ENCODE measurements around the gene FAM25A. TPM values are rescaled to one million over a fixed set of nuclear protein-coding genes. Genes with fewer than 3 reads are reported as not detected.
"Not testable (repeated sequence)": the region's sequence is repeated elsewhere in the genome, so short reads cannot be mapped to it uniquely, and the experiment has no call there.

The FAM25A gene
- total RNA-seq, 5 donors from 2014 or later (not counting 1 experiment from before 2014, with no cell fraction given) = not detected

GRCh38 chr10:87019504-87019903, 590 bp upstream of the FAM25A start:
- H3K9me3 Mint-ChIP-seq; H3K4me1 Mint-ChIP-seq; H3K4me3 ChIP-seq (ENCODE audit: control insufficient read depth in 1 of 2, extremely low read depth in 1 of 2, low read length in 1 of 2); H3K36me3 Mint-ChIP-seq; H3K27ac ChIP-seq (ENCODE audit: low read length); H3K27ac Mint-ChIP-seq; H3K27me3 ChIP-seq (replicated peaks in 1 of 2; ENCODE audit: control insufficient read depth in 2 of 2, extremely low read depth in 1 of 2, insufficient read depth in 2 of 2, low read length in 1 of 2); H3K27me3 Mint-ChIP-seq; CTCF ChIA-PET; H3K36me3 ChIP-seq (ENCODE audit: control insufficient read depth in 2 of 2, extremely low read depth in 1 of 2, insufficient read depth in 1 of 2, low read length in 1 of 2); POLR2A ChIA-PET; H3K4me3 Mint-ChIP-seq; H3K4me1 ChIP-seq (ENCODE audit: control insufficient read depth in 1 of 2, extremely low read depth in 1 of 2, insufficient read depth in 2 of 2, low read length in 2 of 2); DNase-seq; H3K9me3 ChIP-seq; ATAC-seq (replicated peaks in 1 of 4): not testable (repeated sequence)
- no CpG with 5 or more reads among the region's 1 CpG for WGBS (ENCODE audit: insufficient coverage)

- H3K9me3 ChIP-seq; H3K9me3 Mint-ChIP-seq; H3K4me3 Mint-ChIP-seq; H3K27me3 ChIP-seq (replicated peaks in 1 of 2; ENCODE audit: control insufficient read depth in 2 of 2, extremely low read depth in 1 of 2, insufficient read depth in 2 of 2, low read length in 1 of 2); H3K27me3 Mint-ChIP-seq; H3K36me3 Mint-ChIP-seq; H3K36me3 ChIP-seq (ENCODE audit: control insufficient read depth in 2 of 2, extremely low read depth in 1 of 2, insufficient read depth in 1 of 2, low read length in 1 of 2); POLR2A ChIA-PET; CTCF ChIA-PET; H3K4me1 ChIP-seq (ENCODE audit: control insufficient read depth in 1 of 2, extremely low read depth in 1 of 2, insufficient read depth in 2 of 2, low read length in 2 of 2); H3K27ac ChIP-seq (ENCODE audit: low read length); H3K4me3 ChIP-seq (ENCODE audit: control insufficient read depth in 1 of 2, extremely low read depth in 1 of 2, low read length in 1 of 2); ATAC-seq (replicated peaks in 1 of 4); DNase-seq; H3K4me1 Mint-ChIP-seq: not testable (repeated sequence)
- H3K27ac Mint-ChIP-seq = peak overlapping the region in 1 of 2 donors; percentile 16
- WGBS (ENCODE audit: insufficient coverage) = 20% methylated on average over 1 of the region's 5 CpGs
Measured at GRCh38 chr10:87025285-87025958, 5.3 kb downstream of the FAM25A start.

- H3K27ac Mint-ChIP-seq; H3K4me1 ChIP-seq (ENCODE audit: control insufficient read depth in 1 of 2, extremely low read depth in 1 of 2, insufficient read depth in 2 of 2, low read length in 2 of 2); H3K27me3 ChIP-seq (replicated peaks in 1 of 2; ENCODE audit: control insufficient read depth in 2 of 2, extremely low read depth in 1 of 2, insufficient read depth in 2 of 2, low read length in 1 of 2); H3K27ac ChIP-seq (ENCODE audit: low read length); H3K4me3 Mint-ChIP-seq; H3K9me3 ChIP-seq; POLR2A ChIA-PET; H3K27me3 Mint-ChIP-seq; DNase-seq; ATAC-seq (replicated peaks in 1 of 4); H3K36me3 ChIP-seq (ENCODE audit: control insufficient read depth in 2 of 2, extremely low read depth in 1 of 2, insufficient read depth in 1 of 2, low read length in 1 of 2); H3K9me3 Mint-ChIP-seq; H3K36me3 Mint-ChIP-seq; H3K4me3 ChIP-seq (ENCODE audit: control insufficient read depth in 1 of 2, extremely low read depth in 1 of 2, low read length in 1 of 2); H3K4me1 Mint-ChIP-seq: not testable (repeated sequence)
- 94% methylated on average over 4 of the region's 17 CpGs for WGBS (ENCODE audit: insufficient coverage)
- CTCF ChIA-PET = interaction anchor here in 1 of 2 donors (0.6 kb wide), 1 partner anchor 22 kb away, joined by 8 read pairs; no protein-coding TSS in a partner anchor
Measured at GRCh38 chr10:87026747-87027508, 6.8 kb downstream of the FAM25A start.

GRCh38 chr10:87030419-87030818, 10.3 kb downstream of the FAM25A start:
- not testable (repeated sequence) for H3K27me3 Mint-ChIP-seq; H3K36me3 ChIP-seq (ENCODE audit: control insufficient read depth in 2 of 2, extremely low read depth in 1 of 2, insufficient read depth in 1 of 2, low read length in 1 of 2); H3K27ac ChIP-seq (ENCODE audit: low read length); ATAC-seq (replicated peaks in 1 of 4); H3K9me3 ChIP-seq; DNase-seq; H3K4me3 ChIP-seq (ENCODE audit: control insufficient read depth in 1 of 2, extremely low read depth in 1 of 2, low read length in 1 of 2); H3K4me3 Mint-ChIP-seq; H3K27me3 ChIP-seq (replicated peaks in 1 of 2; ENCODE audit: control insufficient read depth in 2 of 2, extremely low read depth in 1 of 2, insufficient read depth in 2 of 2, low read length in 1 of 2); H3K27ac Mint-ChIP-seq; H3K4me1 Mint-ChIP-seq; H3K36me3 Mint-ChIP-seq; H3K4me1 ChIP-seq (ENCODE audit: control insufficient read depth in 1 of 2, extremely low read depth in 1 of 2, insufficient read depth in 2 of 2, low read length in 2 of 2); H3K9me3 Mint-ChIP-seq
- ChIA-PET POLR2A (interaction anchor here in 1 of 2 donors (0.7 kb wide), 1 partner anchor 1240 kb away, joined by 11 read pairs; no protein-coding TSS in a partner anchor), CTCF (interaction anchor here in 1 of 2 donors (0.7 kb wide), 1 partner anchor 349 kb away, joined by 8 read pairs; no protein-coding TSS in a partner anchor)
- 80% methylated on average over 1 of the region's 1 CpG for WGBS (ENCODE audit: insufficient coverage)

DNA sequence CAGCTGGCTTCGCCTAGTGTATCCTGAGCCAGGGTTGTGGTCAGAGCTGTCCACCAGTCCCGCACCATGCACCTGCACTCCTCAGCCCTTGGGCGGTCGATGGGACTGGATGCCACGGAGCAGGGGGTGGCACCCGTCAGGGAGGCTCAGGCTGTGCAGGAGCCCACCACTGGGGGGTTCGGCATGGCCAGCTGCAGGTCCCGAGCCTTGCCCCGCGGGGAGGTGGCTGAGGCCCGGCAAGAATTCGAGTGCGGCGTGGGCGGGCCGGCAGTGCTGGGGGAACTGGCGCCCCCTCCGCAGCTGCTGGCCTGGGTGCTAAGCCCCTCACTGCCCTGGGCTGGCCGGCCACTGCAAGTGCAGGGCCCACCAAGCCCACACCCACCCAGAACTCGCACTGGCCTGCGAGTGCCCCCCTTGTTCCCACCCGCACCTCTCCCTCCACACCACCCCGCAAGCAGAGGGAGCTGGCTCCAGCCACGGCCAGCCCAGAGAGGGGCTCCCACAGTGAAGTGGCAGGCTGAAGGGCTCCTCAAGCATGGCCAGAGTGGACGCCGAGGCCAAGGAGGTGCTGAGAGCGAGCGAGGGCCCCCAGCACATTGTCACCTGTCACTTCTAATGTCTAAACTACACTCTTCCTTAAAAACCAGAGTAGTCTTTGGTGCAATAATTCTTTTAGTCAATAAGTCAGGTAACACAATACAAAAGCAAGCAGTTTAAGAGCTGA, 11.0 kb downstream of the FAM25A start:
- H3K27ac Mint-ChIP-seq = no peak overlapping the region
- no peaks in the 10 kb centered on the region for H3K27me3 ChIP-seq (replicated peaks in 1 of 2; ENCODE audit: control insufficient read depth in 2 of 2, extremely low read depth in 1 of 2, insufficient read depth in 2 of 2, low read length in 1 of 2)
- H3K4me3 Mint-ChIP-seq = no peak overlapping the region
- H3K9me3 ChIP-seq = no peaks in the 10 kb centered on the region
- H3K4me1 Mint-ChIP-seq = no peaks in the 10 kb centered on the region
- ATAC-seq (replicated peaks in 1 of 4) (no peak), DNase-seq (no peak)
- H3K36me3 Mint-ChIP-seq = no peaks in the 10 kb centered on the region
- H3K27ac ChIP-seq (ENCODE audit: low read length) = no peak overlapping the region
- POLR2A ChIA-PET = no interaction called here
- WGBS (ENCODE audit: insufficient coverage) = 93% methylated on average over 19 of the region's 28 CpGs
- no peaks in the 10 kb centered on the region for H3K4me1 ChIP-seq (ENCODE audit: control insufficient read depth in 1 of 2, extremely low read depth in 1 of 2, insufficient read depth in 2 of 2, low read length in 2 of 2)
- H3K27me3 Mint-ChIP-seq = no peaks in the 10 kb centered on the region
- no peaks in the 10 kb centered on the region for H3K36me3 ChIP-seq (ENCODE audit: control insufficient read depth in 2 of 2, extremely low read depth in 1 of 2, insufficient read depth in 1 of 2, low read length in 1 of 2)
- no peak overlapping the region for H3K4me3 ChIP-seq (ENCODE audit: control insufficient read depth in 1 of 2, extremely low read depth in 1 of 2, low read length in 1 of 2)
- CTCF ChIA-PET = no interaction called here
- H3K9me3 Mint-ChIP-seq = no peaks in the 10 kb centered on the region

DNA sequence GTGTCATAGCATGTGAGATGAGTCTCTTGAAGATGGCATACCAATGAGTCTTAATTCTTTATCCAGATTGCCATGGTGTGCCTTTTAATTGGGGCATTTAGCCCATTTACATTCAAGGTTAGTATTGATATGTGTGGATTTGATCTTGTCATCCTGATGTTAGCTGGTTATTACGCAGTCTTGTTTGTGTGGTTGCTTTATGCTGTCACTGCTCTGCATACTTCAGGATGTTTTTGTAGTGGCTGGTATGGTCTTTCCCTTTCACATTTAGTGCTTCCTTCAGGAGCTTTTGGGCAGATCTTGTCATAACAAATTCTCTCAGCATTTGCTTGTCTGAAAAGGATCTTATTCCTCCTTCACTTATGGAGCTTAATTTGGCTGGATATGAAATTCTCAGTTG, 16.5 kb downstream of the FAM25A start:
- CTCF ChIA-PET = no interaction called here

More for the DNA sequence above, 16.5 kb downstream of the FAM25A start:
- H3K36me3 ChIP-seq (ENCODE audit: control insufficient read depth in 2 of 2, extremely low read depth in 1 of 2, insufficient read depth in 1 of 2, low read length in 1 of 2) = no peaks in the 10 kb centered on the region
- no peak overlapping the region for H3K27ac ChIP-seq (ENCODE audit: low read length)
- no peak overlapping the region for H3K27ac Mint-ChIP-seq
- DNase-seq (no peak), ATAC-seq (replicated peaks in 1 of 4) (no peak)
- H3K36me3 Mint-ChIP-seq = peaks cover 8% of the 10 kb centered on the region
- peaks cover 0 to 7% (median 2%) of the 10 kb centered on the region in 3 donors for H3K9me3 Mint-ChIP-seq
- POLR2A ChIA-PET = no interaction called here
- no peaks in the 10 kb centered on the region for H3K27me3 Mint-ChIP-seq
- H3K4me1 Mint-ChIP-seq = no peaks in the 10 kb centered on the region
- WGBS (ENCODE audit: insufficient coverage) = no CpG with 5 or more reads among the region's 1 CpG
- H3K9me3 ChIP-seq = no peaks in the 10 kb centered on the region
- H3K27me3 ChIP-seq (replicated peaks in 1 of 2; ENCODE audit: control insufficient read depth in 2 of 2, extremely low read depth in 1 of 2, insufficient read depth in 2 of 2, low read length in 1 of 2) = peaks cover 0 to 4% of the 10 kb centered on the region in 2 experiments
- no peak overlapping the region for H3K4me3 Mint-ChIP-seq
- no peaks in the 10 kb centered on the region for H3K4me1 ChIP-seq (ENCODE audit: control insufficient read depth in 1 of 2, extremely low read depth in 1 of 2, insufficient read depth in 2 of 2, low read length in 2 of 2)
- H3K4me3 ChIP-seq (ENCODE audit: control insufficient read depth in 1 of 2, extremely low read depth in 1 of 2, low read length in 1 of 2) = no peak overlapping the region

All from T-cell (primary cell).